Fibroblast of villous mesenchyme (primary cell): ENCODE results near the gene FLNB. TPM values are rescaled to one million over a fixed set of nuclear protein-coding genes. Genes with fewer than 3 reads are reported as not detected.

Experiments used
- DNase-seq: peaks from one replicate; pipeline ENCODE4 v3.0.0-alpha.2; 2010; ENCODE audit warnings: low read depth
- H3K4me3 ChIP-seq: 2 replicates; pipeline ENCODE4 v1.5.1; 2011; ENCODE audit warnings: low read depth, mild to moderate bottlenecking, low read length
- total RNA-seq: library from RNA; depleted of rRNA; stranded (reverse); fragments of >200 nt; gene quantifications from 2 replicates; pipeline ENCODE4 v1.2.3, GENCODE V29; 2012
- TF ChIP-seq, protein P1 (sequence below): IDR thresholded peaks from 2 replicates; pipeline ENCODE4 v1.5.1; 2012; ENCODE audit warnings: low read depth, mild to moderate bottlenecking, low read length; ENCODE audit not compliant: insufficient read depth

The FLNB gene
- total RNA-seq, 1 donor: 325 TPM

- no peak for DNase-seq
- no peak overlapping the region for H3K4me3 ChIP-seq
- TF ChIP-seq, protein P1, sequence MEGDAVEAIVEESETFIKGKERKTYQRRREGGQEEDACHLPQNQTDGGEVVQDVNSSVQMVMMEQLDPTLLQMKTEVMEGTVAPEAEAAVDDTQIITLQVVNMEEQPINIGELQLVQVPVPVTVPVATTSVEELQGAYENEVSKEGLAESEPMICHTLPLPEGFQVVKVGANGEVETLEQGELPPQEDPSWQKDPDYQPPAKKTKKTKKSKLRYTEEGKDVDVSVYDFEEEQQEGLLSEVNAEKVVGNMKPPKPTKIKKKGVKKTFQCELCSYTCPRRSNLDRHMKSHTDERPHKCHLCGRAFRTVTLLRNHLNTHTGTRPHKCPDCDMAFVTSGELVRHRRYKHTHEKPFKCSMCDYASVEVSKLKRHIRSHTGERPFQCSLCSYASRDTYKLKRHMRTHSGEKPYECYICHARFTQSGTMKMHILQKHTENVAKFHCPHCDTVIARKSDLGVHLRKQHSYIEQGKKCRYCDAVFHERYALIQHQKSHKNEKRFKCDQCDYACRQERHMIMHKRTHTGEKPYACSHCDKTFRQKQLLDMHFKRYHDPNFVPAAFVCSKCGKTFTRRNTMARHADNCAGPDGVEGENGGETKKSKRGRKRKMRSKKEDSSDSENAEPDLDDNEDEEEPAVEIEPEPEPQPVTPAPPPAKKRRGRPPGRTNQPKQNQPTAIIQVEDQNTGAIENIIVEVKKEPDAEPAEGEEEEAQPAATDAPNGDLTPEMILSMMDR: no peak
Observed at GRCh38 chr3:58098531-58098930, 90.3 kb downstream of the FLNB start.

- TF ChIP-seq, protein P1: no peak
- H3K4me3 ChIP-seq: no peak overlapping the region
- no peak for DNase-seq
Observed at GRCh38 chr3:58099865-58100264, 91.6 kb downstream of the FLNB start.

DNA sequence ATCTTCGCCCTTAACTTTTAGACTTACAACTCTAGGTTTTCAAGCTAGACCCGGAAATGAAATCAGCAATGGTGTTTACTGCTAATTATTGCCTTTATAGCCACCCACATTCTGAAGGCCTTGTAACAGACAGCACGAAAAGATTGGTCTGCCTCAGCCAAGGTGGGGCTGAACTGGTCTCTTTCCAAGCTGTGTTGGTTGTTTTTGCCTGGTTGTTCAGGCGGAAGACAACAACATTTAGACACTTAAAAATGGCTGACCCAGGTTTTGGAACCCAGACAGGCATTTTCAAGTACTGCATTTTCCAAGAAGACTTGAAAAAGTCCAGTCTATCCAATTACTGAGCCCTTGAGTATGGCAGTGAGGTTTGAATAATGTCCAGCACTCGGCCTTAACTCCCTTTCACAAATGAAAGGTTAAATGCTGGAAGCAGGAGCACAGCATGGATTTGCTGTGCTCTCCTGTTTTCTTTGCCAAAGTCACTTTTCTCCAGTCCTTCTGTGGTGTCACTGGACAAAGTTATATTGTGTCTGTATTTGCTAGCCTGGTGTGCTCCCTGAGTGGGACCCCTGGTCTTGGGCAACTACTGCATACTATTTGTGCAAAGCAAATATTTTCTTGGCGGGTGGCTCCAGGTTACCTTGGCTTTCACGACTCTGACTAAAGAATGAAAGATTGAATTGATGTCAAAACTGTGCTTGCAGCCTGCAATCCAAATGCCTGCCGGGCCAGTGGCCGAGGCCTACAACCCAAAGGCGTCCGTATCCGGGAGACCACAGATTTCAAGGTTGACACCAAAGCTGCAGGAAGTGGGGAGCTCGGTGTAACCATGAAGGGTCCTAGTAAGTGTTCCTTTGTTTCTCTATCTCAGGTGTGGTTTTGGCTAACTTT lies 93.5 kb downstream of the FLNB start:
- no peak for DNase-seq
- no peak overlapping the region for H3K4me3 ChIP-seq
- TF ChIP-seq, protein P1: no peak

- DNase-seq: no peak
- TF ChIP-seq, protein P1: no peak
- no peak overlapping the region for H3K4me3 ChIP-seq
Observed at GRCh38 chr3:58102390-58102750, 94.1 kb downstream of the FLNB start.

- H3K4me3 ChIP-seq: no peak overlapping the region
- no peak for DNase-seq
- TF ChIP-seq, protein P1: no peak
Observed at GRCh38 chr3:58102976-58103451, 94.8 kb downstream of the FLNB start.

- TF ChIP-seq, protein P1: no peak
- DNase-seq: no peak
- H3K4me3 ChIP-seq: no peak overlapping the region
Observed at GRCh38 chr3:58104151-58104550, 95.9 kb downstream of the FLNB start.

DNA sequence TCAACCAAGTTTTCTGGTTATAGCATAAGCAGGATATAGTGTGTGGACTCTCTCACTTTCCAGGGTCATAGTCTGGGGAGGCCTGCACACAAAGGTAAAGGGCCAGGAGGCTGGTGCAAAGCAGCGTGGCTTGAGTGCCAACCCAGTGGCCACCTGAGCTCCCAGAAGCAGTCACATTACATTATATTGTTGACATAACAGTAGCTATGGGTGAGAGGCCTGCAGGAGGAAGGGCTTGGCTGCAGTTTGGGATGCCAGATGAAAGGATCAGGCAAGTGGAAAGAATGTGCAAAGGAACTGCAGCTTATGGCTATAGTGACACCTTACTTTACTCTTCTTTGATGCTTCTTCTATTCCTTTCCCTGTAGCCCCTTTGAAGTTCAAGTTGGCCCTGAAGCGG lies 96.5 kb downstream of the FLNB start:
- TF ChIP-seq, protein P1: no peak
- no peak for DNase-seq
- H3K4me3 ChIP-seq: no peak overlapping the region
